ENCODE data around the gene UGT1A5. TPM values are rescaled to one million over a fixed set of nuclear protein-coding genes. Genes with fewer than 3 reads are reported as not detected.

Gene UGT1A5
- total and polyA plus RNA-seq, 2 of the 4 experiments (the other 2 are of a cell fraction), result not detected

DNA sequence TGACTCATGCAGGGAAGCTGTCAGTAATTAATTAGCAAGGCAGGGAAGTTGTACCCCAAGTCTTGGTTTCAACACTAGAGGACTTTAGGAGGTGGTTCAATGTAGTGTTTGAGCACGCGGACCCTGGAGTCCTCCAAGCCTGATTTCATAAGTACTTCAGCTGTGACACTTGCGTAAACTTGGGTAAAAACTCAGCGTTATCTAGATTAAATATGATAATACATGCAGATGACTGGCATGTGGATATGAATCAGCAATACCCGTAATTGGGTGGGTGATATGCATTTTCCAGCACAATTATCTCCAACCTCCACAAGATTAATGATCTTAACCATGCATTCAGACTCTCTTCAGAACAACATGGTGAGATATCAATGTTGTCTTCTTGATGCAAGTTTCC lies 25.8 kb upstream of the UGT1A5 start:
- Histone ChIP-seq H3K4me3 (ENCODE audit: insufficient read depth, low read depth, low read length) (no peak overlapping the region), H3K9ac (ENCODE audit: low read depth, low read length) (no peak overlapping the region), H3K79me1 (ENCODE audit: low read depth in 1 of 2, low read length in 2 of 2) (no peaks in the 10 kb centered on the region), H3K14ac (replicated peaks; ENCODE audit: low read depth, low read length) (no peak overlapping the region), H4K20me1 (ENCODE audit: insufficient read depth, low read length) (no peaks in the 10 kb centered on the region), H3K4ac (ENCODE audit: low read depth, low read length) (no peak overlapping the region), H3K4me1 (ENCODE audit: control insufficient read depth, insufficient read depth, low read length) (no peaks in the 10 kb centered on the region), H2BK15ac (ENCODE audit: low read depth, low read length) (no peak overlapping the region), H4K91ac (ENCODE audit: insufficient read depth, low read depth, low read length) (no peak overlapping the region), H2BK5ac (ENCODE audit: low read depth, low read length, poor library complexity, severe bottlenecking) (no peak overlapping the region), H2BK20ac (ENCODE audit: low read depth, low read length) (no peak overlapping the region), H4K5ac (ENCODE audit: low read depth, low read length) (no peak overlapping the region), H3K23ac (ENCODE audit: low read depth, low read length) (no peak overlapping the region), H3K4me2 (ENCODE audit: low read depth, low read length) (no peak overlapping the region), H3K9me3 (ENCODE audit: control insufficient read depth, insufficient read depth, low read length) (no peaks in the 10 kb centered on the region), H2AK9ac (replicated peaks; ENCODE audit: low read depth, low read length, poor library complexity) (no peak overlapping the region), H3K18ac (ENCODE audit: low read depth, low read length) (no peak overlapping the region), H2AK5ac (ENCODE audit: low read depth, low read length) (no peak overlapping the region), H4K8ac (ENCODE audit: low read depth in 2 of 2, low read length in 2 of 2) (no peak overlapping the region), H2AFZ (replicated peaks; ENCODE audit: low read length, poor library complexity) (no peak overlapping the region), H3K56ac (ENCODE audit: extremely low read depth, insufficient read depth, low read length) (no peak overlapping the region), H3K27ac (ENCODE audit: insufficient read depth, low read length) (no peak overlapping the region), H3K27me3 (ENCODE audit: control insufficient read depth, insufficient read depth, low read length) (peaks cover 2% of the 10 kb centered on the region), H3K36me3 (ENCODE audit: control insufficient read depth, insufficient read depth, low read length) (no peaks in the 10 kb centered on the region), H3K9me1 (ENCODE audit: insufficient read depth, low read length) (no peaks in the 10 kb centered on the region), H2BK120ac (ENCODE audit: low read depth, low read length) (no peak overlapping the region)
- DNase-seq (no peak), ATAC-seq (ENCODE audit: low read depth) (no peak)
- in situ Hi-C loops (cut with MboI; ENCODE audit: low sequenced_read_pairs) (no loop called here), intact Hi-C loops (cut with micrococcal nuclease) (no loop called here), dilution Hi-C loops (cut with HindIII; ENCODE audit: low sequenced_read_pairs, unreplicated experiment) (no loop called here)
- 80% methylated on average over 2 of the region's 5 CpGs; no CpG with 5 or more reads in 1 of the 2 experiments for WGBS, 2 experiments (ENCODE audit: extremely low coverage in 2 of 2, insufficient read length in 1 of 2)
- POLR2A ChIA-PET (ENCODE audit: unreplicated experiment), result no interaction called here
- CTCF ChIA-PET, result interaction anchor here (0.6 kb wide), 1 partner anchor 284 kb away, joined by 5 read pairs; no protein-coding TSS in a partner anchor
- BruUV-seq (replicated peaks), result no TSS peak
- TF ChIP-seq NFE2L2 (IDR thresholded peaks at IDR 0.05; ENCODE audit: low read depth, low read length), result no peak
- TF ChIP-seq SMC3 (IDR thresholded peaks at IDR 0.05; ENCODE audit: low read depth, low read length), result no peak
- TF ChIP-seq BHLHE40 (IDR thresholded peaks at IDR 0.05; ENCODE audit: low read depth, low read length), result no peak
- TF ChIP-seq, protein P1, sequence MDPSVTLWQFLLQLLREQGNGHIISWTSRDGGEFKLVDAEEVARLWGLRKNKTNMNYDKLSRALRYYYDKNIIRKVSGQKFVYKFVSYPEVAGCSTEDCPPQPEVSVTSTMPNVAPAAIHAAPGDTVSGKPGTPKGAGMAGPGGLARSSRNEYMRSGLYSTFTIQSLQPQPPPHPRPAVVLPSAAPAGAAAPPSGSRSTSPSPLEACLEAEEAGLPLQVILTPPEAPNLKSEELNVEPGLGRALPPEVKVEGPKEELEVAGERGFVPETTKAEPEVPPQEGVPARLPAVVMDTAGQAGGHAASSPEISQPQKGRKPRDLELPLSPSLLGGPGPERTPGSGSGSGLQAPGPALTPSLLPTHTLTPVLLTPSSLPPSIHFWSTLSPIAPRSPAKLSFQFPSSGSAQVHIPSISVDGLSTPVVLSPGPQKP (IDR thresholded peaks at IDR 0.05; ENCODE audit: borderline replicate concordance, low read depth, low read length), result no peak
- no peak for TF ChIP-seq RAD21 (IDR thresholded peaks at IDR 0.05; ENCODE audit: low read length)
- no peak for TF ChIP-seq RCOR1 (IDR thresholded peaks at IDR 0.05; ENCODE audit: insufficient replicate concordance, low read length)
